IMR-90 (cell line): ENCODE measurements around the gene C15orf39. TPM values are rescaled to one million over a fixed set of nuclear protein-coding genes. Genes with fewer than 3 reads are reported as not detected.

Experiments used
- ATAC-seq: fragments of 200-7000 bp; cut with Tn5 transposase; 2 replicates; pipeline ENCODE4 v1.9.1; 2020; ENCODE audit warnings: low read depth, mild to moderate bottlenecking, moderate library complexity
- BruUV-seq: library from RNA; stranded (reverse); fragments of 400-500 nt; replicated peaks from 2 replicates; lab custom pipeline; 2021; lab: Mats Ljungman, UMichigan
- CTCF ChIA-PET: fragments of 300-600 bp; formaldehyde crosslinking; extraction: SDS; loops from one replicate; lab custom pipeline; 2021; ENCODE audit warnings: antibody characterized with exemption; lab: Yijun Ruan, JAX
- POLR2A ChIA-PET: fragments of 300-600 bp; sonication (Branson Sonifier 250); formaldehyde crosslinking; loops from one replicate; lab custom pipeline; 2022; ENCODE audit warnings: antibody characterized with exemption; ENCODE audit not compliant: unreplicated experiment; lab: Charles Lee
- DNase-seq: peaks from one replicate; pipeline ENCODE4 v3.0.0; 2013
- H2AFZ ChIP-seq: replicated peaks from 2 replicates; pipeline ENCODE3; 2013; ENCODE audit warnings: low read length, mild to moderate bottlenecking; ENCODE audit not compliant: poor library complexity
- H2AK5ac ChIP-seq: 2 replicates; pipeline ENCODE4 v1.6.1; 2013; ENCODE audit warnings: low read depth, low read length, inconsistent platforms
- H2AK9ac ChIP-seq: replicated peaks from 2 replicates; pipeline ENCODE3; 2013; ENCODE audit warnings: mild to moderate bottlenecking, low read depth, low read length, moderate library complexity; ENCODE audit not compliant: poor library complexity
- H2BK120ac ChIP-seq: 2 replicates; pipeline ENCODE4 v1.6.1; 2013; ENCODE audit warnings: low read depth, low read length, inconsistent platforms
- H2BK15ac ChIP-seq: 3 replicates; pipeline ENCODE4 v1.6.1; 2013; ENCODE audit warnings: low read depth, low read length, inconsistent platforms
- H2BK20ac ChIP-seq: 2 replicates; pipeline ENCODE4 v1.6.1; 2013; ENCODE audit warnings: low read depth, mild to moderate bottlenecking, inconsistent platforms, low read length, moderate library complexity
- H2BK5ac ChIP-seq: 2 replicates; pipeline ENCODE4 v1.6.1; 2013; ENCODE audit warnings: mild to moderate bottlenecking, low read depth, low read length, inconsistent platforms; ENCODE audit not compliant: poor library complexity, severe bottlenecking
- H3K14ac ChIP-seq: replicated peaks from 2 replicates; pipeline ENCODE4 v1.6.1; 2013; ENCODE audit warnings: low read depth, low read length, inconsistent platforms
- H3K18ac ChIP-seq: 2 replicates; pipeline ENCODE4 v1.6.1; 2013; ENCODE audit warnings: low read depth, low read length, control low read depth
- H3K23ac ChIP-seq: 2 replicates; pipeline ENCODE4 v1.6.1; 2013; ENCODE audit warnings: low read depth, low read length, inconsistent platforms
- H3K27ac ChIP-seq: 2 replicates; pipeline ENCODE4 v1.5.1; 2013; ENCODE audit warnings: mild to moderate bottlenecking, control low read depth, low read length; ENCODE audit not compliant: insufficient read depth
- H3K27me3 ChIP-seq: 2 replicates; pipeline ENCODE4 v1.6.1; 2013; ENCODE audit warnings: low read length; ENCODE audit not compliant: control insufficient read depth, insufficient read depth
- H3K36me3 ChIP-seq: 2 replicates; pipeline ENCODE4 v1.6.1; 2013; ENCODE audit warnings: low read length, mixed read lengths; ENCODE audit not compliant: control insufficient read depth, insufficient read depth
- H3K4ac ChIP-seq: 2 replicates; pipeline ENCODE4 v1.6.1; 2013; ENCODE audit warnings: low read depth, low read length, inconsistent platforms
- H3K4me1 ChIP-seq: 2 replicates; pipeline ENCODE4 v1.6.1; 2013; ENCODE audit warnings: low read length, mixed read lengths; ENCODE audit not compliant: control insufficient read depth, insufficient read depth
- H3K4me2 ChIP-seq: 2 replicates; pipeline ENCODE4 v1.6.1; 2013; ENCODE audit warnings: low read depth, mild to moderate bottlenecking, control low read depth, low read length, moderate library complexity
- H3K4me3 ChIP-seq: 2 replicates; pipeline ENCODE4 v1.5.1; 2013; ENCODE audit warnings: low read depth, mild to moderate bottlenecking, control low read depth, low read length, moderate library complexity; ENCODE audit not compliant: insufficient read depth
- H3K56ac ChIP-seq: 2 replicates; pipeline ENCODE4 v1.6.1; 2013; ENCODE audit warnings: low read length, inconsistent platforms; ENCODE audit not compliant: insufficient read depth; ENCODE audit errors: extremely low read depth
- H3K79me1 ChIP-seq, 2 experiments: 2 replicates each; pipeline ENCODE4 v1.6.1; 2013; ENCODE audit warnings: low read length in 2 of 2, inconsistent platforms in 1 of 2, low read depth in 1 of 2
- H3K9ac ChIP-seq: 2 replicates; pipeline ENCODE4 v1.6.1; 2013; ENCODE audit warnings: low read depth, low read length, control low read depth
- H3K9me1 ChIP-seq: 2 replicates; pipeline ENCODE4 v1.6.1; 2013; ENCODE audit warnings: low read length, inconsistent platforms; ENCODE audit not compliant: insufficient read depth
- H3K9me3 ChIP-seq: 2 replicates; pipeline ENCODE4 v1.6.1; 2013; ENCODE audit warnings: low read length; ENCODE audit not compliant: control insufficient read depth, insufficient read depth
- H4K20me1 ChIP-seq: 2 replicates; pipeline ENCODE4 v1.6.1; 2013; ENCODE audit warnings: low read length, inconsistent platforms; ENCODE audit not compliant: insufficient read depth
- H4K5ac ChIP-seq: 2 replicates; pipeline ENCODE4 v1.6.1; 2013; ENCODE audit warnings: mild to moderate bottlenecking, low read depth, low read length, control low read depth
- H4K8ac ChIP-seq, 2 experiments: 2 replicates each; pipeline ENCODE4 v1.6.1; 2013; ENCODE audit warnings: low read depth in 2 of 2, low read length in 2 of 2, control low read depth in 1 of 2, inconsistent platforms in 1 of 2
- H4K91ac ChIP-seq: 2 replicates; pipeline ENCODE4 v1.6.1; 2013; ENCODE audit warnings: low read depth, low read length, inconsistent platforms; ENCODE audit not compliant: insufficient read depth
- POLR2A ChIP-seq: IDR thresholded peaks from 2 replicates; pipeline ENCODE4 v1.6.1; 2012; ENCODE audit warnings: mild to moderate bottlenecking, low read depth, low read length
- RAD21 ChIP-seq: IDR thresholded peaks from 2 replicates; pipeline ENCODE4 v1.6.1; 2012; ENCODE audit warnings: low read length, improper control_type of control experiment
- WGBS, 2 experiments: methylation state at CpG; one replicate each; pipeline versions ENCODE4 v1.1.5 to v1.1.7; 2013; ENCODE audit warnings: missing lambda C conversion rate in 2 of 2; ENCODE audit not compliant: insufficient read length in 1 of 2; ENCODE audit errors: extremely low coverage in 2 of 2; 5-methylcytosine and 5-hydroxymethylcytosine counted together
- dilution Hi-C: fragments of 300-500 bp; cut with HindIII; formaldehyde crosslinking; loops from one replicate; pipeline ENCODE4 v1.14.3; 2018; ENCODE audit warnings: low sequenced_read_pairs; ENCODE audit not compliant: unreplicated experiment
- in situ Hi-C: fragments of 300-500 bp; cut with MboI; formaldehyde crosslinking; loops from 3 replicates; pipeline ENCODE4 v1.14.3; 2019; ENCODE audit warnings: low sequenced_read_pairs, inconsistent platforms, mixed read lengths
- intact Hi-C: fragments of 100-400 bp; cut with micrococcal nuclease; formaldehyde crosslinking; loops from 2 replicates; pipeline ENCODE4 v1.10.0; 2022
- polyA plus RNA-seq, 3 experiments: library from polyadenylated mRNA; depleted of rRNA; stranded (reverse); fragments of >200 nt; gene quantifications; 2 replicates each; pipeline ENCODE4 v1.2.3, GENCODE V29; 2012; ENCODE audit warnings: low replicate concordance in 1 of 3
- total RNA-seq: library from RNA; depleted of rRNA; stranded (reverse); fragments of >200 nt; gene quantifications from 2 replicates; pipeline ENCODE4 v1.2.3, GENCODE V29; 2012

The C15orf39 gene
- total and polyA plus RNA-seq, 2 of the 4 experiments (the other 2 are of a cell fraction) = 1.3 to 5.7 TPM

DNA sequence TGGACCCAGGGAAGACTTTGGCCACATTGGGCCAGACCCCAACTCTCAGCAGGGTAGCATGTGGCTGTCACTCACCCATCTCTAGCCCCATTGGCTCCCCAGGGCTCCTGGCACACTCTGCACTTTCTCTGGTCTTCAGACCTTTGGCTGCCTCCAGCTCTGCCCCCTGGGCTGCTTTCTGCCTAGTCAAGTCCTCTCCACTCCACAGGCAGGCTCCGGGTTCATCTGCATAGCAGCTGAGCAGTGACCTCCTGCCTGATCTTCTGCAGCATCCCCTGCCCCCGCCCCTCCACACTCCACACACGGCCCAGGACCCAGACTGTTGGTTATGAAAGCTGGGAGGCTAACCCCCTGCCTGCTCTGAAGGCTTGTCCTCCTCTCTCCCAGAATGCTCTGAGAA, 8.4 kb upstream of the C15orf39 start:
- ATAC-seq (no peak), DNase-seq (no peak)
- Histone ChIP-seq H3K4me2 (no peak overlapping the region), H3K23ac (no peak overlapping the region), H3K9me3 (peaks cover 12% of the 10 kb centered on the region), H3K14ac (no peak overlapping the region), H2AFZ (no peak overlapping the region), H3K18ac (no peak overlapping the region), H3K79me1 (no peaks in the 10 kb centered on the region), H3K27ac (no peak overlapping the region), H2BK5ac (no peak overlapping the region), H3K4me1 (peaks cover 7% of the 10 kb centered on the region; the same call in 1 of the 2 replicates), H3K4ac (no peak overlapping the region), H2BK120ac (no peak overlapping the region), H2BK15ac (no peak overlapping the region), H3K9me1 (no peaks in the 10 kb centered on the region), H3K9ac (no peak overlapping the region), H3K56ac (no peak overlapping the region), H4K5ac (no peak overlapping the region), H4K20me1 (no peaks in the 10 kb centered on the region), H4K91ac (no peak overlapping the region), H3K4me3 (no peak overlapping the region), H3K27me3 (peaks cover 47% of the 10 kb centered on the region), H3K36me3 (no peaks in the 10 kb centered on the region), H2AK9ac (no peak overlapping the region), H2AK5ac (no peak overlapping the region), H2BK20ac (no peak overlapping the region), H4K8ac (no peak overlapping the region)
- intact Hi-C loops (no loop called here), dilution Hi-C loops (no loop called here), in situ Hi-C loops (no loop called here)
- ChIA-PET CTCF (interaction anchor here (1.7 kb wide), 1 partner anchor 8 kb away, joined by 5 read pairs; the partner anchor contains the start of gene C15orf39), POLR2A (no interaction called here)
- TF ChIP-seq POLR2A = no peak
- no peak for TF ChIP-seq RAD21
- no TSS peak for BruUV-seq
- no CpG with 5 or more reads among the region's 3 CpGs for WGBS, 2 experiments
